Panc1 (cell line): Measurements from ENCODE around the gene CLIC6. TPM values are rescaled to one million over a fixed set of nuclear protein-coding genes. Genes with fewer than 3 reads are reported as not detected.

Source experiments
- ATAC-seq: fragments of 200-7000 bp; cut with Tn5 transposase; 2 replicates; pipeline ENCODE4 v1.9.1; 2020; ENCODE audit warnings: mild to moderate bottlenecking, moderate library complexity
- BruUV-seq: library from RNA; stranded (reverse); fragments of 400-500 nt; replicated peaks from 2 replicates; lab custom pipeline; 2021; lab: Mats Ljungman, UMichigan
- CTCF ChIA-PET: fragments of 300-600 bp; sonication (Branson Sonifier 250); formaldehyde crosslinking; loops from one replicate; lab custom pipeline; 2022; ENCODE audit warnings: antibody characterized with exemption; lab: Charles Lee
- POLR2A ChIA-PET: fragments of 300-600 bp; sonication (Branson Sonifier 250); formaldehyde crosslinking; loops from one replicate; lab custom pipeline; 2022; ENCODE audit warnings: antibody characterized with exemption; lab: Charles Lee
- DNase-seq: peaks from one replicate; pipeline ENCODE4 v3.0.0-alpha.2; 2010; ENCODE audit warnings: low read depth, low spot score
- H3K27ac ChIP-seq: 2 replicates; pipeline ENCODE4 v1.5.1; 2011; ENCODE audit warnings: mild to moderate bottlenecking, low read length, inconsistent platforms
- H3K27me3 ChIP-seq: fragments of 200-500 bp; sonication (Bioruptor generic); 2 replicates; pipeline ENCODE4 v1.6.0; 2014; ENCODE audit warnings: low read length, inconsistent platforms; ENCODE audit not compliant: control insufficient read depth, insufficient read depth
- H3K36me3 ChIP-seq: fragments of 200-500 bp; sonication (Bioruptor generic); 2 replicates; pipeline ENCODE4 v1.5.1; 2014; ENCODE audit warnings: inconsistent platforms, mild to moderate bottlenecking, low read length, moderate library complexity; ENCODE audit not compliant: control insufficient read depth, insufficient read depth
- H3K4me1 ChIP-seq: 2 replicates; pipeline ENCODE4 v1.5.1; 2011; ENCODE audit warnings: inconsistent platforms, mild to moderate bottlenecking, low read length, moderate library complexity; ENCODE audit not compliant: control insufficient read depth, insufficient read depth
- H3K4me3 ChIP-seq, 2 experiments: 2 replicates each; pipeline ENCODE4 v1.5.1; 2011 to 2012; ENCODE audit warnings: low read depth in 2 of 2, low read length in 2 of 2, mild to moderate bottlenecking in 2 of 2, inconsistent platforms in 1 of 2, moderate library complexity in 1 of 2
- H3K9me3 ChIP-seq: fragments of 200-500 bp; sonication (Bioruptor generic); 2 replicates; pipeline ENCODE4 v1.5.1; 2014; ENCODE audit warnings: low read depth, mild to moderate bottlenecking, inconsistent platforms, low read length, moderate library complexity; ENCODE audit not compliant: control insufficient read depth, insufficient read depth
- POLR2AphosphoS5 ChIP-seq: IDR thresholded peaks from 2 replicates; pipeline ENCODE4 v1.6.1; 2012; ENCODE audit warnings: mild to moderate bottlenecking, low read depth, low read length, moderate library complexity
- SIN3A ChIP-seq: IDR thresholded peaks from 2 replicates; pipeline ENCODE4 v1.6.1; 2012; ENCODE audit warnings: low read depth, mild to moderate bottlenecking, low read length, moderate library complexity, borderline replicate concordance; ENCODE audit not compliant: insufficient read depth
- TCF7L2 ChIP-seq: IDR thresholded peaks from 2 replicates; pipeline ENCODE4 v1.6.1; 2011; ENCODE audit warnings: mild to moderate bottlenecking, low read depth, low read length, inconsistent platforms
- in situ Hi-C: cut with HindIII; loops from 2 replicates; pipeline ENCODE4 v1.10.0; 2016; ENCODE audit warnings: low sequenced_read_pairs, low pct_unique_long_range_greater_than_20kb
- intact Hi-C: fragments of 100-400 bp; cut with micrococcal nuclease; formaldehyde crosslinking; loops from one replicate; pipeline ENCODE4 v1.10.0; 2022; ENCODE audit not compliant: unreplicated experiment
- total RNA-seq: library from RNA; stranded (reverse); gene quantifications from one replicate; pipeline ENCODE4 v1.2.1, GENCODE V29; 2021; ENCODE audit not compliant: unreplicated experiment
- TF ChIP-seq, protein P1 (sequence below), 2 experiments: IDR thresholded peaks; 2 replicates each; pipeline ENCODE4 v1.6.1; 2011 to 2012; ENCODE audit warnings: low read depth in 2 of 2, control low read depth in 1 of 2, low read length in 1 of 2, mild to moderate bottlenecking in 1 of 2, moderate library complexity in 1 of 2; ENCODE audit not compliant: insufficient read depth in 1 of 2
- TF ChIP-seq, protein P2 (sequence below): fragments of 450-650 bp; IDR thresholded peaks from 2 replicates; pipeline ENCODE4 v1.5.1; 2017; ENCODE audit warnings: mild to moderate bottlenecking

The CLIC6 gene
- total RNA-seq, 1 experiment from 2014 or later, result 0.05 TPM

DNA sequence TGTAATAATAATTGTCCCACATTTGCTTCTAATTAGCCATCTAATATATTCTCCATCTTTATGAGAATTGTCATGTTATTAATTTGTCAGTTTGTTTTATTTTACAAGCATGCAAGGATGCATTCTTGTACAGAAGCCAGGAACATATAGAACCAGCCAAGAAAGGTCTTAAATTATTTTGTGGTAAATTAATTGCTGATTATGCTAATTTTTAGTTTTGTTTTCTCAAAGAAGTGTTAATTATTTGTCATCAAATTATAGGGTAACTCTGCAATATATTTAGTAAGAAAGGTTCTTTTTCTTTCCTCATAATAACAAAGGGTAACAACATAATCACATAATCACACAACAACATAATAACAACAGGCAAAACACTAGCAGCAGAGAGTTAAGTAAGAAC lies 5.7 kb downstream of the CLIC6 start:
- Histone ChIP-seq H3K4me1 (no peaks in the 10 kb centered on the region), H3K4me3 (no peak overlapping the region), H3K27ac (no peak overlapping the region), H3K9me3 (no peaks in the 10 kb centered on the region), H3K27me3 (peaks cover 16% of the 10 kb centered on the region), H3K36me3 (no peaks in the 10 kb centered on the region)
- CTCF ChIA-PET, result interaction anchor here (0.7 kb wide), 2 partner anchors 45 to 1267 kb away, joined by 3 to 4 read pairs; no protein-coding TSS in a partner anchor
- intact Hi-C loops, result no loop called here
- DNase-seq (no peak), ATAC-seq (no peak)
- no TSS peak for BruUV-seq
- in situ Hi-C loops, result no loop called here
- TF ChIP-seq SIN3A (no peak), TCF7L2 (no peak), POLR2AphosphoS5 (no peak)
- TF ChIP-seq, protein P1, sequence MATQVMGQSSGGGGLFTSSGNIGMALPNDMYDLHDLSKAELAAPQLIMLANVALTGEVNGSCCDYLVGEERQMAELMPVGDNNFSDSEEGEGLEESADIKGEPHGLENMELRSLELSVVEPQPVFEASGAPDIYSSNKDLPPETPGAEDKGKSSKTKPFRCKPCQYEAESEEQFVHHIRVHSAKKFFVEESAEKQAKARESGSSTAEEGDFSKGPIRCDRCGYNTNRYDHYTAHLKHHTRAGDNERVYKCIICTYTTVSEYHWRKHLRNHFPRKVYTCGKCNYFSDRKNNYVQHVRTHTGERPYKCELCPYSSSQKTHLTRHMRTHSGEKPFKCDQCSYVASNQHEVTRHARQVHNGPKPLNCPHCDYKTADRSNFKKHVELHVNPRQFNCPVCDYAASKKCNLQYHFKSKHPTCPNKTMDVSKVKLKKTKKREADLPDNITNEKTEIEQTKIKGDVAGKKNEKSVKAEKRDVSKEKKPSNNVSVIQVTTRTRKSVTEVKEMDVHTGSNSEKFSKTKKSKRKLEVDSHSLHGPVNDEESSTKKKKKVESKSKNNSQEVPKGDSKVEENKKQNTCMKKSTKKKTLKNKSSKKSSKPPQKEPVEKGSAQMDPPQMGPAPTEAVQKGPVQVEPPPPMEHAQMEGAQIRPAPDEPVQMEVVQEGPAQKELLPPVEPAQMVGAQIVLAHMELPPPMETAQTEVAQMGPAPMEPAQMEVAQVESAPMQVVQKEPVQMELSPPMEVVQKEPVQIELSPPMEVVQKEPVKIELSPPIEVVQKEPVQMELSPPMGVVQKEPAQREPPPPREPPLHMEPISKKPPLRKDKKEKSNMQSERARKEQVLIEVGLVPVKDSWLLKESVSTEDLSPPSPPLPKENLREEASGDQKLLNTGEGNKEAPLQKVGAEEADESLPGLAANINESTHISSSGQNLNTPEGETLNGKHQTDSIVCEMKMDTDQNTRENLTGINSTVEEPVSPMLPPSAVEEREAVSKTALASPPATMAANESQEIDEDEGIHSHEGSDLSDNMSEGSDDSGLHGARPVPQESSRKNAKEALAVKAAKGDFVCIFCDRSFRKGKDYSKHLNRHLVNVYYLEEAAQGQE (IDR thresholded peaks at IDR 0.05; ENCODE audit: insufficient read depth in 1 of 2, low read depth in 2 of 2, low read length in 1 of 2), result no peak
- TF ChIP-seq, protein P2, sequence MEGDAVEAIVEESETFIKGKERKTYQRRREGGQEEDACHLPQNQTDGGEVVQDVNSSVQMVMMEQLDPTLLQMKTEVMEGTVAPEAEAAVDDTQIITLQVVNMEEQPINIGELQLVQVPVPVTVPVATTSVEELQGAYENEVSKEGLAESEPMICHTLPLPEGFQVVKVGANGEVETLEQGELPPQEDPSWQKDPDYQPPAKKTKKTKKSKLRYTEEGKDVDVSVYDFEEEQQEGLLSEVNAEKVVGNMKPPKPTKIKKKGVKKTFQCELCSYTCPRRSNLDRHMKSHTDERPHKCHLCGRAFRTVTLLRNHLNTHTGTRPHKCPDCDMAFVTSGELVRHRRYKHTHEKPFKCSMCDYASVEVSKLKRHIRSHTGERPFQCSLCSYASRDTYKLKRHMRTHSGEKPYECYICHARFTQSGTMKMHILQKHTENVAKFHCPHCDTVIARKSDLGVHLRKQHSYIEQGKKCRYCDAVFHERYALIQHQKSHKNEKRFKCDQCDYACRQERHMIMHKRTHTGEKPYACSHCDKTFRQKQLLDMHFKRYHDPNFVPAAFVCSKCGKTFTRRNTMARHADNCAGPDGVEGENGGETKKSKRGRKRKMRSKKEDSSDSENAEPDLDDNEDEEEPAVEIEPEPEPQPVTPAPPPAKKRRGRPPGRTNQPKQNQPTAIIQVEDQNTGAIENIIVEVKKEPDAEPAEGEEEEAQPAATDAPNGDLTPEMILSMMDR, result no peak
- POLR2A ChIA-PET, result no interaction called here

DNA sequence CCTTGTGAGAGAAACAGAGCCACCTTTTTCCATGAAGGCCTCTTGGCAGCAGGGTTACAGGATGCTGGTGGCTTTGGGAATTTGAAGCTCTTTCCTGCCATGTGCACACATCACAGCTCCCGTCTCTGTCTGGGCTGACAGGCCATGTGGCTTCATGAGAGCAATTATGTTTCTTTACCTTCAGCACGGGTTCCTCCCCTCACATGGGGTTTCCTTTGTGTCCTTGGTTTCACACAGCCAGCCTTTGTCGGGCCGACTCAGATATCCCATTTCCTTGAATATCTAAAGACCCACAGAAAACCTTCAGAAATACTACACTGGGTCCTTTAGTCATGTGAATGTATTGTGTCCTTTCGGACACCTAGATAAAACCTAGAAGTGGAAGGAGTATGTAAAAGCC lies 7.1 kb downstream of the CLIC6 start:
- Histone ChIP-seq H3K9me3 (no peaks in the 10 kb centered on the region), H3K36me3 (no peaks in the 10 kb centered on the region), H3K27ac (no peak overlapping the region), H3K27me3 (peaks cover 16% of the 10 kb centered on the region), H3K4me1 (no peaks in the 10 kb centered on the region), H3K4me3 (no peak overlapping the region)
- TF ChIP-seq TCF7L2 (no peak), SIN3A (no peak), POLR2AphosphoS5 (no peak)
- TF ChIP-seq, protein P2, result no peak
- TF ChIP-seq, protein P1 (IDR thresholded peaks at IDR 0.05; ENCODE audit: insufficient read depth in 1 of 2, low read depth in 2 of 2, low read length in 1 of 2), result no peak
- intact Hi-C loops, result no loop called here
- CTCF ChIA-PET, result no interaction called here
- BruUV-seq, result no TSS peak
- ATAC-seq (no peak), DNase-seq (no peak)
- in situ Hi-C loops, result no loop called here
- POLR2A ChIA-PET, result no interaction called here
